IMR-90 (cell line): Measurements from ENCODE around the gene PP2D1. TPM values are rescaled to one million over a fixed set of nuclear protein-coding genes. Genes with fewer than 3 reads are reported as not detected.

Experiments used
- microRNA-seq, 2 experiments: library from miRNA; stranded (forward) in 1 of 2; unstranded in 1 of 2; fragments of 10-50 nt in 1 of 2; fragments of <30 nt in 1 of 2; gene quantifications in 1 of 2; microRNA quantifications in 1 of 2; one replicate each; pipeline versions ENCODE3 to v1.1.0; 2013 to 2020; ENCODE audit not compliant: insufficient read depth in 1 of 2, insufficient read length in 1 of 2, unreplicated experiment in 1 of 2
- polyA plus RNA-seq, 3 experiments: library from polyadenylated mRNA; depleted of rRNA; stranded (reverse); fragments of >200 nt; gene quantifications; 2 replicates each; pipeline ENCODE4 v1.2.3, GENCODE V29; 2012; ENCODE audit warnings: low replicate concordance in 1 of 3
- small RNA-seq, 5 experiments: library from RNA; depleted of rRNA; stranded (forward); fragments of <200 nt; gene quantifications; one replicate each; pipeline ENCODE3, GENCODE V24; 2012
- total RNA-seq: library from RNA; depleted of rRNA; stranded (reverse); fragments of >200 nt; gene quantifications from 2 replicates; pipeline ENCODE4 v1.2.3, GENCODE V29; 2012; rRNA removed

Gene PP2D1
- total and polyA plus RNA-seq, 2 of the 4 experiments (the other 2 are of a cell fraction) = not detected

Small RNAs within 50 kb of the gene (microRNA-seq; reads per million reads assigned to microRNA genes)
- not detected for gene RNU4-85P (ENCODE audit: insufficient read depth, insufficient read length)
- gene RPL39P18 (ENCODE audit: insufficient read depth, insufficient read length) = not detected

Small RNAs within 50 kb of the gene (small RNA-seq; reads per million reads assigned to genes)
- gene RNU4-85P (0 to 0.07 (median 0) reads per million in 5 experiments), gene RPL39P18 (0 reads per million in 5 experiments)

Other genes with a start within 250 kb of the PP2D1 start
- under 0.01 TPM in 2 replicates for gene EFHB, start 78.0 kb downstream of the PP2D1 start, total RNA-seq
- 0.30 and 1.0 TPM in 2 replicates for gene EFHB, start 78.0 kb downstream of the PP2D1 start, polyA plus RNA-seq (2012; rRNA removed)
- 46.4 and 82.8 TPM in 2 replicates for gene RAB5A, start 65.2 kb downstream of the PP2D1 start, total RNA-seq
- 33.3 and 37.2 TPM in 2 replicates for gene RAB5A, start 65.2 kb downstream of the PP2D1 start, polyA plus RNA-seq (2012; rRNA removed)
- 2.2 and 3.1 TPM in 2 replicates for gene KAT2B, start 28.2 kb upstream of the PP2D1 start, total RNA-seq
- 1.6 and 2.0 TPM in 2 replicates for gene KAT2B, start 28.2 kb upstream of the PP2D1 start, polyA plus RNA-seq (2012; rRNA removed)
- 5.2 and 8.1 TPM in 2 replicates for gene SGO1, start 173.9 kb upstream of the PP2D1 start, total RNA-seq
- 2.9 and 3.2 TPM in 2 replicates for gene SGO1, start 173.9 kb upstream of the PP2D1 start, polyA plus RNA-seq (2012; rRNA removed)